ENCODE data around the gene ARL15. TPM values are rescaled to one million over a fixed set of nuclear protein-coding genes. Genes with fewer than 3 reads are reported as not detected.

ARL15 gene
- total RNA-seq, 3 donors from 2014 or later: 29.0 to 65.0 (median 42.9) TPM

- TF ChIP-seq CTCF (IDR thresholded peaks at IDR 0.05): no peak
- no peak for TF ChIP-seq POLR2A (IDR thresholded peaks at IDR 0.05)
- no peak for TF ChIP-seq POLR2AphosphoS5 (IDR thresholded peaks at IDR 0.05)
- DNase-seq (ENCODE audit: low spot score in 2 of 2): no peak
Measured at GRCh38 chr5:53879708-53880323, 430.6 kb downstream of the ARL15 start.

GRCh38 chr5:53878015-53878414 lies 432.4 kb downstream of the ARL15 start:
- no peaks in the 10 kb centered on the region for H3K9me3 ChIP-seq
- no peaks in the 10 kb centered on the region for H3K4me1 ChIP-seq
- H3K36me3 ChIP-seq: no peaks in the 10 kb centered on the region
- H3K27me3 ChIP-seq: no peaks in the 10 kb centered on the region
- intact Hi-C loops (cut with DNase I; ENCODE audit: low total_unique reads): no loop called here
- DNase-seq (ENCODE audit: low spot score in 2 of 2): no peak
- TF ChIP-seq POLR2AphosphoS5 (IDR thresholded peaks at IDR 0.05) (no peak), POLR2A (IDR thresholded peaks at IDR 0.05) (no peak), CTCF (IDR thresholded peaks at IDR 0.05) (no peak)
- no peak overlapping the region for H3K4me3 ChIP-seq
- H3K27ac ChIP-seq: no peak overlapping the region

More at GRCh38 chr5:53879708-53880323, 430.6 kb downstream of the ARL15 start:
- intact Hi-C loops (cut with DNase I; ENCODE audit: low total_unique reads): no loop called here
- no peaks in the 10 kb centered on the region for H3K27me3 ChIP-seq
- no peaks in the 10 kb centered on the region for H3K36me3 ChIP-seq
- H3K27ac ChIP-seq: no peak overlapping the region
- no peak overlapping the region for H3K4me3 ChIP-seq
- no peaks in the 10 kb centered on the region for H3K4me1 ChIP-seq
- no peaks in the 10 kb centered on the region for H3K9me3 ChIP-seq

- H3K27ac ChIP-seq: no peak overlapping the region
- H3K36me3 ChIP-seq: no peaks in the 10 kb centered on the region
- no peaks in the 10 kb centered on the region for H3K9me3 ChIP-seq
- intact Hi-C loops (cut with DNase I; ENCODE audit: low total_unique reads): no loop called here
- no peaks in the 10 kb centered on the region for H3K4me1 ChIP-seq
- no peak for DNase-seq (ENCODE audit: low spot score in 2 of 2)
- no peak for TF ChIP-seq POLR2AphosphoS5 (IDR thresholded peaks at IDR 0.05)
- TF ChIP-seq CTCF (IDR thresholded peaks at IDR 0.05): no peak
- no peak overlapping the region for H3K4me3 ChIP-seq
- no peaks in the 10 kb centered on the region for H3K27me3 ChIP-seq
Measured at GRCh38 chr5:53877243-53877642, 433.1 kb downstream of the ARL15 start.

GRCh38 chr5:53874409-53874808 lies 436.0 kb downstream of the ARL15 start:
- Histone ChIP-seq H3K4me3 (no peak overlapping the region), H3K27me3 (no peaks in the 10 kb centered on the region), H3K9me3 (no peaks in the 10 kb centered on the region), H3K4me1 (no peaks in the 10 kb centered on the region), H3K27ac (no peak overlapping the region), H3K36me3 (no peaks in the 10 kb centered on the region)
- TF ChIP-seq POLR2AphosphoS5 (IDR thresholded peaks at IDR 0.05) (no peak), CTCF (IDR thresholded peaks at IDR 0.05) (no peak), POLR2A (IDR thresholded peaks at IDR 0.05) (no peak)
- intact Hi-C loops (cut with DNase I; ENCODE audit: low total_unique reads): no loop called here
- no peak for DNase-seq (ENCODE audit: low spot score in 2 of 2)

- Histone ChIP-seq H3K27me3 (no peaks in the 10 kb centered on the region), H3K27ac (no peak overlapping the region), H3K36me3 (no peaks in the 10 kb centered on the region), H3K4me1 (no peaks in the 10 kb centered on the region), H3K9me3 (no peaks in the 10 kb centered on the region), H3K4me3 (no peak overlapping the region)
- no peak for TF ChIP-seq CTCF (IDR thresholded peaks at IDR 0.05)
- no peak for TF ChIP-seq POLR2AphosphoS5 (IDR thresholded peaks at IDR 0.05)
- no peak for TF ChIP-seq POLR2A (IDR thresholded peaks at IDR 0.05)
- intact Hi-C loops (cut with DNase I; ENCODE audit: low total_unique reads): no loop called here
- no peak for DNase-seq (ENCODE audit: low spot score in 2 of 2)
Measured at GRCh38 chr5:53873235-53873634, 437.1 kb downstream of the ARL15 start.

Data from breast epithelium (tissue), 4 donors.